OCI-LY3 (cell line): Measurements from ENCODE around the gene CENPU.

Source experiments
- H2AFZ ChIP-seq: fragments of 200-600, 300-600 bp; shearing (Covaris generic); 2 replicates; pipeline ENCODE4 v1.6.0; 2014; ENCODE audit warnings: antibody characterized with exemption, low read depth, low read length
- H3K27ac ChIP-seq: fragments of 200-600, 300-600 bp; sonication (generic); 2 replicates; pipeline ENCODE4 v1.5.1; 2014; ENCODE audit warnings: mild to moderate bottlenecking, low read length, moderate library complexity, mixed read lengths
- H3K27me3 ChIP-seq: fragments of 200-600, 300-600 bp; sonication (generic); 2 replicates; pipeline ENCODE4 v1.6.1; 2014; ENCODE audit warnings: low read depth, low read length, mixed read lengths
- H3K36me3 ChIP-seq: fragments of 200-600, 300-600 bp; sonication (generic); replicated peaks from 2 replicates; pipeline ENCODE3; 2014; ENCODE audit warnings: low read depth, low read length, mixed read lengths
- H3K4me1 ChIP-seq: fragments of 300-600, 200-600 bp; sonication (generic); 2 replicates; pipeline ENCODE4 v1.6.1; 2014; ENCODE audit warnings: low read length, mixed read lengths
- H3K4me2 ChIP-seq: fragments of 200-600, 300-600 bp; sonication (generic); 2 replicates; pipeline ENCODE4 v1.6.1; 2014; ENCODE audit warnings: low read length, mixed read lengths
- H3K4me3 ChIP-seq: fragments of 300-600, 200-600 bp; sonication (generic); 2 replicates; pipeline ENCODE4 v1.5.1; 2014; ENCODE audit warnings: antibody characterized with exemption, mild to moderate bottlenecking, low read length, moderate library complexity
- H3K79me2 ChIP-seq: fragments of 300-600, 200-600 bp; shearing (Covaris generic); 2 replicates; pipeline ENCODE4 v1.6.1; 2014; ENCODE audit warnings: mild to moderate bottlenecking, low read length, mixed read lengths
- H3K9ac ChIP-seq: fragments of 300-600, 200-600 bp; shearing (Covaris generic); 2 replicates; pipeline ENCODE4 v1.6.0; 2014; ENCODE audit warnings: mild to moderate bottlenecking, low read length, moderate library complexity
- H3K9me3 ChIP-seq: fragments of 200-600, 300-600 bp; shearing (Covaris generic); 2 replicates; pipeline ENCODE4 v1.6.1; 2014; ENCODE audit warnings: low read length, mixed read lengths; ENCODE audit not compliant: insufficient read depth
- H4K20me1 ChIP-seq: fragments of 200-600, 300-600 bp; sonication (generic); 2 replicates; pipeline ENCODE4 v1.6.1; 2016; ENCODE audit warnings: low read length, mixed read lengths; ENCODE audit not compliant: insufficient read depth
- EZH2phosphoT487 ChIP-seq: fragments of 200-600 bp; shearing (Covaris generic); IDR thresholded peaks from 2 replicates; pipeline ENCODE4 v1.6.1; 2018; ENCODE audit warnings: antibody characterized with exemption, mixed run types, low read depth
- TF ChIP-seq, protein P1 (sequence below): fragments of 200-600, 300-600 bp; sonication (generic); IDR thresholded peaks from 2 replicates; pipeline ENCODE4 v1.5.1; 2014; ENCODE audit warnings: antibody characterized with exemption, low read length, low read depth

The CENPU gene

DNA sequence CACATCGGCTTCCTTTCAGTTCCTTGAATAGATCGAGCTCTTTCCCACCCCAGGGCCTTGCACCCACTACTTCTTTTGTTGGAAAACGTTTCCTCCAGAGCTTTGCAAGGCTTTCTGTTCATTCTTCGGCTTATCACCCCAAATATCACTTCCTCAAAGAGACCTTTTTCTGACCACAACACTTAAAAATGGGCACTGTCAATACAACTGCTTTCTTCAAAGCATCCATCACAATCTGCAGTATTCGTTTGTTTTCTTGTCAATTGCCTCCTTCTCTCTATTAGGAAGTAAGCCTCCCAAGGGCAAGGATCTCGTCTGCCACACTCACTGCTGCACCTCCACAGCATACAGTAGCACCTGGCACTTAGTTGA lies 17.7 kb upstream of the CENPU start:
- no peak overlapping the region for H2AFZ ChIP-seq
- no peak overlapping the region for H3K4me2 ChIP-seq
- H3K27ac ChIP-seq: no peak overlapping the region
- H3K4me1 ChIP-seq: peaks cover 4% of the 10 kb centered on the region; the same call in 1 of the 2 replicates
- TF ChIP-seq, protein P1, sequence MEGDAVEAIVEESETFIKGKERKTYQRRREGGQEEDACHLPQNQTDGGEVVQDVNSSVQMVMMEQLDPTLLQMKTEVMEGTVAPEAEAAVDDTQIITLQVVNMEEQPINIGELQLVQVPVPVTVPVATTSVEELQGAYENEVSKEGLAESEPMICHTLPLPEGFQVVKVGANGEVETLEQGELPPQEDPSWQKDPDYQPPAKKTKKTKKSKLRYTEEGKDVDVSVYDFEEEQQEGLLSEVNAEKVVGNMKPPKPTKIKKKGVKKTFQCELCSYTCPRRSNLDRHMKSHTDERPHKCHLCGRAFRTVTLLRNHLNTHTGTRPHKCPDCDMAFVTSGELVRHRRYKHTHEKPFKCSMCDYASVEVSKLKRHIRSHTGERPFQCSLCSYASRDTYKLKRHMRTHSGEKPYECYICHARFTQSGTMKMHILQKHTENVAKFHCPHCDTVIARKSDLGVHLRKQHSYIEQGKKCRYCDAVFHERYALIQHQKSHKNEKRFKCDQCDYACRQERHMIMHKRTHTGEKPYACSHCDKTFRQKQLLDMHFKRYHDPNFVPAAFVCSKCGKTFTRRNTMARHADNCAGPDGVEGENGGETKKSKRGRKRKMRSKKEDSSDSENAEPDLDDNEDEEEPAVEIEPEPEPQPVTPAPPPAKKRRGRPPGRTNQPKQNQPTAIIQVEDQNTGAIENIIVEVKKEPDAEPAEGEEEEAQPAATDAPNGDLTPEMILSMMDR: no peak
- TF ChIP-seq EZH2phosphoT487: no peak
- H3K79me2 ChIP-seq: no peaks in the 10 kb centered on the region
- no peaks in the 10 kb centered on the region for H4K20me1 ChIP-seq
- H3K36me3 ChIP-seq: no peaks in the 10 kb centered on the region
- no peaks in the 10 kb centered on the region for H3K27me3 ChIP-seq
- no peaks in the 10 kb centered on the region for H3K9me3 ChIP-seq
- no peak overlapping the region for H3K4me3 ChIP-seq
- no peak overlapping the region for H3K9ac ChIP-seq

- Histone ChIP-seq H3K4me3 (no peak overlapping the region), H3K9ac (no peak overlapping the region), H3K36me3 (no peaks in the 10 kb centered on the region), H3K9me3 (no peaks in the 10 kb centered on the region), H3K27me3 (no peaks in the 10 kb centered on the region), H3K4me1 (peaks cover 5% of the 10 kb centered on the region; the same call in 1 of the 2 replicates), H3K79me2 (no peaks in the 10 kb centered on the region), H4K20me1 (no peaks in the 10 kb centered on the region), H3K4me2 (no peak overlapping the region), H3K27ac (no peak overlapping the region), H2AFZ (no peak overlapping the region)
- TF ChIP-seq, protein P1: no peak
- TF ChIP-seq EZH2phosphoT487: no peak
Measured at GRCh38 chr4:184750926-184751584, 17.2 kb upstream of the CENPU start.

DNA sequence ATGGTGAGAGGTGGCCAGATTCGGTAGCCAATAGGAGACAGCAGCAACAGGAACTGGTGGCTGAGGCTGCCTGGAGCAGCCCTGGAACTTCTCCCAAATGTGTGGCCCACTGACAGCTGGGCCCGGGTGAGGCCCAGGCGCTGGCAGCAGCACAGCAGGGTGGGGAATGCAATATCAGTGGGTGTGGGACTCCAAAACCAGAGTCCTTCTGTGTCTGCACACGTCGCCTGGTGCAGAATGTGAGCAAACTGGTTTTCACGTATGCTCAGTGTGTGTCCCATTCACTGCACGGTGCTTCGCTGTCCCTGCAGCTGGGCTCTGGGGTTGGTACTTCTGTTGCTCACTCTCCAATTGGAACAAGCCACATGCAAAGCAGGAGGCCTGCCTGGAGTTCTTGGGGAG lies 14.4 kb upstream of the CENPU start:
- H3K4me2 ChIP-seq: no peak overlapping the region
- H3K27me3 ChIP-seq: no peaks in the 10 kb centered on the region
- no peak overlapping the region for H2AFZ ChIP-seq
- H3K79me2 ChIP-seq: no peaks in the 10 kb centered on the region
- H3K9me3 ChIP-seq: no peaks in the 10 kb centered on the region
- H3K36me3 ChIP-seq: no peaks in the 10 kb centered on the region
- TF ChIP-seq, protein P1: no peak
- no peak for TF ChIP-seq EZH2phosphoT487
- no peaks in the 10 kb centered on the region for H4K20me1 ChIP-seq
- peaks cover 7% of the 10 kb centered on the region; the same call in 1 of the 2 replicates for H3K4me1 ChIP-seq
- H3K27ac ChIP-seq: no peak overlapping the region
- H3K9ac ChIP-seq: no peak overlapping the region
- H3K4me3 ChIP-seq: no peak overlapping the region

DNA sequence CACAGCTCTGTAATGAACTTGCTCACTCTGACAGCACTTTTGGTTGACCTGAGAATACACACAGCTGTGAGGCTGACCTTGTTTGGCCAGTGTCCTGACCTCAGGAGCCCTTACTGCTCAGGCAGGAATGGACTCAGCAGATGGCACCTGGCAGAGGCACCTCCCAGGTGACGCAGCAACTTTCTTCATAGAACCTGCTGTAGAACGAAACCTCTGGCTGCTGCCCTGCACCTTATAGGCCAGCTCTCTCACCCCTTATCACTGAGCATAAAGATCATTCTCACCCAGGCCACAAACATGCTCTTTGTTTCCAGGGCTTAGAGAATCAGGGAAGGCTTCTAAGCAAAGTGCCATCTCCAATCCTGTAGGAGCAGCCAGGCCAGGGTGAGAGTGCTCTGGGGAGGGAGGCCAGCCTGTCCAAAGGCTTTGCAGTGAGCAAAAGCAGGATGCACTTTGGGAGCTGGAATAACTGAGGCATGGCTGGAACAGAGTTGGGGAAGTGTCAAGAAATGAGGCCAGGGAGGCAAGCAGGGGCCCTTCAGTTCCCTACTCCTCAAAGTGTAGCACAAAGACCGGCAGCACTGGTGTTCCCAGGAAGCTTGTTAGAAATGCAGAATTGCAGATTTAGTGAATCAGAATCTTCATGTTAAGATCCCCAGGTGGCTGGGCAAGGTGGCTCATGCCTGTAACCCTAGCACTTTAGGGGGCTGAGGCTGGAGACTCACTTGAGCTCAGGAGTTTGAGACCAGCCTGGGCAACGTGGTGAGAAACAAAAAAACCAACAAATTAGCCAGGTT lies 13.3 kb upstream of the CENPU start:
- no peaks in the 10 kb centered on the region for H4K20me1 ChIP-seq
- H3K36me3 ChIP-seq: no peaks in the 10 kb centered on the region
- H3K9me3 ChIP-seq: no peaks in the 10 kb centered on the region
- H3K4me3 ChIP-seq: no peak overlapping the region
- no peak overlapping the region for H3K9ac ChIP-seq
- no peaks in the 10 kb centered on the region for H3K27me3 ChIP-seq
- H3K4me2 ChIP-seq: no peak overlapping the region
- H3K4me1 ChIP-seq: peaks cover 7% of the 10 kb centered on the region; the same call in 1 of the 2 replicates
- H2AFZ ChIP-seq: no peak overlapping the region
- no peak for TF ChIP-seq EZH2phosphoT487
- TF ChIP-seq, protein P1: no peak
- no peak overlapping the region for H3K27ac ChIP-seq
- no peaks in the 10 kb centered on the region for H3K79me2 ChIP-seq
